Astrocyte (in vitro differentiated cells and primary cell): ENCODE results near the gene PHACTR4.

ENCODE experiments used
- CTCF ChIP-seq: IDR thresholded peaks from 2 replicates; pipeline ENCODE4 v1.5.1; 2011; ENCODE audit warnings: low read depth, mild to moderate bottlenecking, inconsistent platforms, low read length, moderate library complexity; ENCODE audit not compliant: insufficient read depth
- EZH2 ChIP-seq: IDR thresholded peaks from 2 replicates; pipeline ENCODE4 v1.6.1; 2012; ENCODE audit warnings: mild to moderate bottlenecking, low read length, inconsistent platforms; ENCODE audit not compliant: insufficient read depth

- TF ChIP-seq CTCF (no peak), EZH2 (no peak)
Measured at GRCh38 chr1:28538286-28538685, 168.7 kb downstream of the PHACTR4 start.
